SK-N-SH treated with all-trans-retinoic acid at 6 μM for 48 hours (cell line): ENCODE results near the gene THSD8.

Experiments
- ATAC-seq: fragments of 200-7000 bp; cut with Tn5 transposase; 3 replicates; pipeline ENCODE4 v1.9.1; 2020; ENCODE audit warnings: mild to moderate bottlenecking, moderate library complexity
- ARNTL ChIP-seq: fragments of 450-650 bp; formaldehyde crosslinking; IDR thresholded peaks from 2 replicates; pipeline ENCODE4 v1.5.0; 2020; ENCODE audit warnings: low read depth, mild to moderate bottlenecking, moderate library complexity, borderline replicate concordance
- BACH2 ChIP-seq: fragments of 250-450 bp; sonication (Bioruptor Pico); IDR thresholded peaks from 2 replicates; pipeline ENCODE4 v1.9.0; 2021; ENCODE audit warnings: mild to moderate bottlenecking, borderline replicate concordance
- CSDC2 ChIP-seq: fragments of 250-450 bp; sonication (Bioruptor Pico); IDR thresholded peaks from 2 replicates; pipeline ENCODE4 v1.5.0; 2020; ENCODE audit warnings: mild to moderate bottlenecking, moderate library complexity
- ESRRG ChIP-seq: fragments of 250-450 bp; sonication (Bioruptor Pico); IDR thresholded peaks from 2 replicates; pipeline ENCODE4 v1.6.1; 2021; ENCODE audit warnings: mild to moderate bottlenecking
- GLIS3 ChIP-seq: fragments of 250-450 bp; sonication (Bioruptor Pico); IDR thresholded peaks from 2 replicates; pipeline ENCODE4 v1.5.0; 2020; ENCODE audit warnings: mild to moderate bottlenecking, moderate library complexity
- OSR1 ChIP-seq: fragments of 250-450 bp; sonication (Bioruptor Pico); IDR thresholded peaks from 2 replicates; pipeline ENCODE4 v1.8.0; 2022; ENCODE audit warnings: moderate library complexity, mild to moderate bottlenecking, inconsistent platforms
- PPARA ChIP-seq: fragments of 250-450 bp; sonication (Bioruptor Pico); IDR thresholded peaks from 2 replicates; pipeline ENCODE4 v1.5.0; 2020; ENCODE audit warnings: mild to moderate bottlenecking, borderline replicate concordance
- SNAI2 ChIP-seq: fragments of 250-450 bp; sonication (Bioruptor Pico); IDR thresholded peaks from 2 replicates; pipeline ENCODE4 v1.5.0; 2020; ENCODE audit warnings: mild to moderate bottlenecking, moderate library complexity
- TCF4 ChIP-seq: fragments of 250-450 bp; sonication (Bioruptor Pico); IDR thresholded peaks from 2 replicates; pipeline ENCODE4 v1.8.0; 2021; ENCODE audit warnings: mild to moderate bottlenecking, moderate library complexity, borderline replicate concordance
- TOX ChIP-seq: fragments of 250-450 bp; sonication (Bioruptor Pico); IDR thresholded peaks from 2 replicates; pipeline ENCODE4 v1.8.0; 2021; ENCODE audit warnings: mild to moderate bottlenecking, moderate library complexity, borderline replicate concordance
- ZC3H10 ChIP-seq: fragments of 250-450 bp; sonication (Bioruptor Pico); IDR thresholded peaks from 2 replicates; pipeline ENCODE4 v1.5.1; 2021; ENCODE audit warnings: mild to moderate bottlenecking, moderate library complexity
- ZFP3 ChIP-seq: fragments of 250-450 bp; sonication (Bioruptor Pico); IDR thresholded peaks from 2 replicates; pipeline ENCODE4 v1.5.0; 2020; ENCODE audit warnings: mild to moderate bottlenecking, moderate library complexity
- ZNF565 ChIP-seq: fragments of 450-650 bp; formaldehyde crosslinking; conservative IDR thresholded peaks from 2 replicates; pipeline ENCODE4 v1.5.0; 2020; ENCODE audit warnings: low read depth, mild to moderate bottlenecking, moderate library complexity
- ZNF8 ChIP-seq: fragments of 450-650 bp; formaldehyde crosslinking; IDR thresholded peaks from 2 replicates; pipeline ENCODE4 v1.5.0; 2020; ENCODE audit warnings: mild to moderate bottlenecking, moderate library complexity
- TF ChIP-seq, protein P1 (sequence below): fragments of 250-450 bp; sonication (Bioruptor Pico); IDR thresholded peaks from 2 replicates; pipeline ENCODE4 v1.5.0; 2020; ENCODE audit warnings: mild to moderate bottlenecking, moderate library complexity
- TF ChIP-seq, protein P2 (sequence below): fragments of 250-450 bp; sonication (Bioruptor Pico); IDR thresholded peaks from 2 replicates; pipeline ENCODE4 v1.5.1; 2021; ENCODE audit warnings: mild to moderate bottlenecking, moderate library complexity
- TF ChIP-seq, protein P3 (sequence below): fragments of 250-450 bp; sonication (Bioruptor Pico); IDR thresholded peaks from 2 replicates; pipeline ENCODE4 v1.8.0; 2021; ENCODE audit warnings: low read depth, mild to moderate bottlenecking, moderate library complexity, borderline replicate concordance
- TF ChIP-seq, protein P4 (sequence below): fragments of 250-450 bp; sonication (Bioruptor Pico); IDR thresholded peaks from 2 replicates; pipeline ENCODE4 v1.5.1; 2020; ENCODE audit warnings: low read depth, mild to moderate bottlenecking, moderate library complexity

THSD8 gene

GRCh38 chr19:12756150-12756883, 45.6 kb upstream of the THSD8 start:
- no peak for TF ChIP-seq GLIS3 (CRISPR knock-in tag)
- TF ChIP-seq ESRRG (CRISPR knock-in tag), result no peak
- TF ChIP-seq, protein P1, sequence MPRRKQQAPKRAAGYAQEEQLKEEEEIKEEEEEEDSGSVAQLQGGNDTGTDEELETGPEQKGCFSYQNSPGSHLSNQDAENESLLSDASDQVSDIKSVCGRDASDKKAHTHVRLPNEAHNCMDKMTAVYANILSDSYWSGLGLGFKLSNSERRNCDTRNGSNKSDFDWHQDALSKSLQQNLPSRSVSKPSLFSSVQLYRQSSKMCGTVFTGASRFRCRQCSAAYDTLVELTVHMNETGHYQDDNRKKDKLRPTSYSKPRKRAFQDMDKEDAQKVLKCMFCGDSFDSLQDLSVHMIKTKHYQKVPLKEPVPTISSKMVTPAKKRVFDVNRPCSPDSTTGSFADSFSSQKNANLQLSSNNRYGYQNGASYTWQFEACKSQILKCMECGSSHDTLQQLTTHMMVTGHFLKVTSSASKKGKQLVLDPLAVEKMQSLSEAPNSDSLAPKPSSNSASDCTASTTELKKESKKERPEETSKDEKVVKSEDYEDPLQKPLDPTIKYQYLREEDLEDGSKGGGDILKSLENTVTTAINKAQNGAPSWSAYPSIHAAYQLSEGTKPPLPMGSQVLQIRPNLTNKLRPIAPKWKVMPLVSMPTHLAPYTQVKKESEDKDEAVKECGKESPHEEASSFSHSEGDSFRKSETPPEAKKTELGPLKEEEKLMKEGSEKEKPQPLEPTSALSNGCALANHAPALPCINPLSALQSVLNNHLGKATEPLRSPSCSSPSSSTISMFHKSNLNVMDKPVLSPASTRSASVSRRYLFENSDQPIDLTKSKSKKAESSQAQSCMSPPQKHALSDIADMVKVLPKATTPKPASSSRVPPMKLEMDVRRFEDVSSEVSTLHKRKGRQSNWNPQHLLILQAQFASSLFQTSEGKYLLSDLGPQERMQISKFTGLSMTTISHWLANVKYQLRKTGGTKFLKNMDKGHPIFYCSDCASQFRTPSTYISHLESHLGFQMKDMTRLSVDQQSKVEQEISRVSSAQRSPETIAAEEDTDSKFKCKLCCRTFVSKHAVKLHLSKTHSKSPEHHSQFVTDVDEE (CRISPR knock-in tag), result no peak
- TF ChIP-seq, protein P2, sequence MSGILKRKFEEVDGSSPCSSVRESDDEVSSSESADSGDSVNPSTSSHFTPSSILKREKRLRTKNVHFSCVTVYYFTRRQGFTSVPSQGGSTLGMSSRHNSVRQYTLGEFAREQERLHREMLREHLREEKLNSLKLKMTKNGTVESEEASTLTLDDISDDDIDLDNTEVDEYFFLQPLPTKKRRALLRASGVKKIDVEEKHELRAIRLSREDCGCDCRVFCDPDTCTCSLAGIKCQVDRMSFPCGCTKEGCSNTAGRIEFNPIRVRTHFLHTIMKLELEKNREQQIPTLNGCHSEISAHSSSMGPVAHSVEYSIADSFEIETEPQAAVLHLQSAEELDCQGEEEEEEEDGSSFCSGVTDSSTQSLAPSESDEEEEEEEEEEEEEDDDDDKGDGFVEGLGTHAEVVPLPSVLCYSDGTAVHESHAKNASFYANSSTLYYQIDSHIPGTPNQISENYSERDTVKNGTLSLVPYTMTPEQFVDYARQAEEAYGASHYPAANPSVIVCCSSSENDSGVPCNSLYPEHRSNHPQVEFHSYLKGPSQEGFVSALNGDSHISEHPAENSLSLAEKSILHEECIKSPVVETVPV (CRISPR knock-in tag), result no peak
- TF ChIP-seq ZNF565 (CRISPR knock-in tag), result no peak
- no peak for TF ChIP-seq ARNTL (CRISPR knock-in tag)
- TF ChIP-seq, protein P3, sequence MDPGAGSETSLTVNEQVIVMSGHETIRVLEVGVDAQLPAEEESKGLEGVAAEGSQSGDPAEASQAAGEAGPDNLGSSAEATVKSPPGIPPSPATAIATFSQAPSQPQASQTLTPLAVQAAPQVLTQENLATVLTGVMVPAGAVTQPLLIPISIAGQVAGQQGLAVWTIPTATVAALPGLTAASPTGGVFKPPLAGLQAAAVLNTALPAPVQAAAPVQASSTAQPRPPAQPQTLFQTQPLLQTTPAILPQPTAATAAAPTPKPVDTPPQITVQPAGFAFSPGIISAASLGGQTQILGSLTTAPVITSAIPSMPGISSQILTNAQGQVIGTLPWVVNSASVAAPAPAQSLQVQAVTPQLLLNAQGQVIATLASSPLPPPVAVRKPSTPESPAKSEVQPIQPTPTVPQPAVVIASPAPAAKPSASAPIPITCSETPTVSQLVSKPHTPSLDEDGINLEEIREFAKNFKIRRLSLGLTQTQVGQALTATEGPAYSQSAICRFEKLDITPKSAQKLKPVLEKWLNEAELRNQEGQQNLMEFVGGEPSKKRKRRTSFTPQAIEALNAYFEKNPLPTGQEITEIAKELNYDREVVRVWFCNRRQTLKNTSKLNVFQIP (CRISPR knock-in tag), result no peak
- TF ChIP-seq BACH2 (CRISPR knock-in tag), result no peak
- TF ChIP-seq TCF4 (CRISPR knock-in tag), result no peak
- TF ChIP-seq ZC3H10 (CRISPR knock-in tag), result no peak
- TF ChIP-seq TOX (CRISPR knock-in tag), result no peak
- TF ChIP-seq SNAI2 (CRISPR knock-in tag), result no peak
- TF ChIP-seq OSR1 (CRISPR knock-in tag), result no peak
- ATAC-seq, result no peak

DNA sequence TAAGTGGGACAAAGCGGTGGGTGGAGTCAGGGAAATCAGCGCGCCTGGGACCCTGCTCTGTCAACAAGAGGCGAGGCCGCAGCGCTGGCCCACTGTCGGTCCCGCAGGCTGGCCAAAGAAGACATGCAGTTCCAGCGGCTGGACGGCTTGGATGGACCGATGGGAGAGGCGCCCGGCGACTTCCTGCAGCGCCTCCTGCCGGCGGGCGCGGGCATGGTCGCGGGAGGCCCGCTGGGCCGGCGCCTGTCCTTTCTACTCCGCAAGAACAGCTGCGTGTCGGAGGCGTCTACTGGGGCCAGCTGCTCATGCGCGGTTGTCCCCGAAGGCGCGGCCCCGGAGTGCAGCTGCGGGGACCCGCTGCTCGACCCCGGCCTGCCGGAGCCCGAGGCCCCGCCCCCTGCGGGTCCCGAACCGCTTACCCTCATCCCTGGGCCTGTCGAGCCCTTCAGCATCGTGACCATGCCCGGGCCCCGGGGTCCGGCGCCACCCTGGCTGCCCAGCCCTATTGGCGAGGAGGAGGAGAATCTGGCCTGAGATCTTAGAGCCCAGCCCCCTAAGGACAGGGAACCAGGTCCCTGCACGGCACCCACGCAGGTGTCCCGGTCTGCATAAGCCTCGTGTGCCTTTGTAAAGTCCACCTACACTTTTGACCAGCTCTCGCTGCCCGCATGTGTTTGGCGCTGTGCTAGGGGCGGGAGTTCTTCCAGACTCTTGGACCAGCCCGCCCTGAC, 44.2 kb upstream of the THSD8 start:
- TF ChIP-seq CSDC2 (no peak), ZNF565 (CRISPR knock-in tag) (no peak)
- TF ChIP-seq, protein P3 (CRISPR knock-in tag), result 0 out of 2 replicates have a peak, but pooled peaks have one; percentile 19
- TF ChIP-seq, protein P2 (CRISPR knock-in tag), result no peak
- TF ChIP-seq, all 23 proteins: peak for 1
- ATAC-seq, result peak; percentile 96

GRCh38 chr19:12759686-12760085, 42.2 kb upstream of the THSD8 start:
- ATAC-seq, result no peak
- TF ChIP-seq CSDC2 (no peak), OSR1 (CRISPR knock-in tag) (no peak), PPARA (no peak), ZNF565 (CRISPR knock-in tag) (no peak), ZNF8 (CRISPR knock-in tag) (no peak), ZFP3 (CRISPR knock-in tag) (no peak), TOX (CRISPR knock-in tag) (no peak), ZC3H10 (CRISPR knock-in tag) (no peak), TCF4 (CRISPR knock-in tag) (no peak), SNAI2 (CRISPR knock-in tag) (no peak), BACH2 (CRISPR knock-in tag) (no peak)
- TF ChIP-seq, protein P2 (CRISPR knock-in tag), result no peak
- TF ChIP-seq, protein P4, sequence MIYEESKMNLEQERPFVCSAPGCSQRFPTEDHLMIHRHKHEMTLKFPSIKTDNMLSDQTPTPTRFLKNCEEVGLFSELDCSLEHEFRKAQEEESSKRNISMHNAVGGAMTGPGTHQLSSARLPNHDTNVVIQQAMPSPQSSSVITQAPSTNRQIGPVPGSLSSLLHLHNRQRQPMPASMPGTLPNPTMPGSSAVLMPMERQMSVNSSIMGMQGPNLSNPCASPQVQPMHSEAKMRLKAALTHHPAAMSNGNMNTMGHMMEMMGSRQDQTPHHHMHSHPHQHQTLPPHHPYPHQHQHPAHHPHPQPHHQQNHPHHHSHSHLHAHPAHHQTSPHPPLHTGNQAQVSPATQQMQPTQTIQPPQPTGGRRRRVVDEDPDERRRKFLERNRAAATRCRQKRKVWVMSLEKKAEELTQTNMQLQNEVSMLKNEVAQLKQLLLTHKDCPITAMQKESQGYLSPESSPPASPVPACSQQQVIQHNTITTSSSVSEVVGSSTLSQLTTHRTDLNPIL, result no peak
- TF ChIP-seq, protein P1 (CRISPR knock-in tag), result no peak
